ENCODE data around the gene TRPM3. TPM values are rescaled to one million over a fixed set of nuclear protein-coding genes. Genes with fewer than 3 reads are reported as not detected.

TRPM3 gene
- total RNA-seq, 2 experiments from 2014 or later: not detected

GRCh38 chr9:70614786-70615463 is 506.5 kb downstream of the TRPM3 start:
- H3K4me3 Mint-ChIP-seq: no peak overlapping the region
- H3K27me3 ChIP-seq (ENCODE audit: control insufficient read depth in 1 of 2, insufficient read depth in 2 of 2, low read length in 2 of 2): no peaks in the 10 kb centered on the region
- H3K27ac Mint-ChIP-seq: no peak overlapping the region
- no peaks in the 10 kb centered on the region for H3K36me3 Mint-ChIP-seq (ENCODE audit: low read depth)
- TF ChIP-seq CTCF (IDR thresholded peaks at IDR 0.05): no peak
- no peaks in the 10 kb centered on the region for H3K9me3 ChIP-seq (ENCODE audit: control insufficient read depth in 1 of 2, insufficient read depth in 1 of 2, low read length in 2 of 2)
- ATAC-seq (ENCODE audit: poor library complexity): no peak
- H3K27me3 Mint-ChIP-seq: peaks cover 3% of the 10 kb centered on the region
- H3K4me1 Mint-ChIP-seq (ENCODE audit: low read depth): no peaks in the 10 kb centered on the region
- H3K4me1 ChIP-seq (ENCODE audit: insufficient read depth, low read length): no peaks in the 10 kb centered on the region
- CTCF ChIA-PET: interaction anchor here (0.9 kb wide), 1 partner anchor 10 kb away, joined by 3 read pairs; no protein-coding TSS in a partner anchor
- intact Hi-C loops (cut with DNase I, micrococcal nuclease): no loop called here
- no peaks in the 10 kb centered on the region for H3K9me3 Mint-ChIP-seq
- H3K27ac ChIP-seq (ENCODE audit: low read depth in 1 of 2, low read length in 2 of 2): no peak overlapping the region
- DNase-seq: no peak
- no peaks in the 10 kb centered on the region for H3K36me3 ChIP-seq (ENCODE audit: insufficient read depth, low read length)
- H3K4me3 ChIP-seq (ENCODE audit: low read length): no peak overlapping the region
- POLR2A ChIA-PET: no interaction called here

DNA sequence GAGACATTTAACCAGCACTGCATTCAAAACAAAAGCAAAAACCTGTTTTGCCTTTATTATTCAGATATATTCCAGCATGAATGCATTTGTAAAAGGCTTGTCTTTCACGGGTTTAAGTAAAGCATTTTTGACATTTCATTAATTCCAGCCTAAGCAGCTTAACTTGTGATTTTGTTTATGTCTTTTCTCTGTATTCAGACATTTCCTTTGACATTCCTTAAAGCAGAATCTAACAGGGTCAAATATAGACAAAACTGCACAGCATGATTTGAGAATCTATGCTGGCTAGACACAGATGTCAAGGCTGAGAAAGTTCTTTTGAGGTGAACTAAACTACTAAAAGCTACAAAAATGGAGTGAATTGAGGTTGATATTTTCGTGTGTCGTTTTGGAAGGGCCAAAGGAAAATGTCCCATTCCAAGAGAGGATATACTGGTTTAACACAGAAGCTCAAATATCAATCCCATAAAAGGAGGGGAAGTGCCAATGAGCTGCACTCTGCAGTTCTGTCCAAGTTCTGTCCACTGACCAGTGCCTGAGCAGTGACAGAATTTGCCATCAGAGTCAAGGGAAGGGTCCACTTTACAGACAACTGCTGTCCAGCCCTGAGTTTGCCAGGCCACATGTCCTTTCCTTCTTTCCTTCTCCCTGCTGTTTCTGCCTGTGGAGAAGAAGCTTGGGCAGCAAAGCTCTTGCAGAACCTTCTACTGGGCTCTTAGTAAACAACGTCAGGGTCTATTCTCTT is 508.2 kb downstream of the TRPM3 start:
- Mint-ChIP-seq H3K4me1 (ENCODE audit: low read depth) (no peaks in the 10 kb centered on the region), H3K27me3 (peaks cover 3% of the 10 kb centered on the region), H3K9me3 (no peaks in the 10 kb centered on the region), H3K4me3 (no peak overlapping the region), H3K36me3 (ENCODE audit: low read depth) (no peaks in the 10 kb centered on the region), H3K27ac (no peak overlapping the region)
- no peaks in the 10 kb centered on the region for H3K4me1 ChIP-seq (ENCODE audit: insufficient read depth, low read length)
- intact Hi-C loops (cut with DNase I, micrococcal nuclease): no loop called here
- no peak overlapping the region for H3K27ac ChIP-seq (ENCODE audit: low read depth in 1 of 2, low read length in 2 of 2)
- DNase-seq: no peak
- POLR2A ChIA-PET: no interaction called here
- no peak for ATAC-seq (ENCODE audit: poor library complexity)
- H3K27me3 ChIP-seq (ENCODE audit: control insufficient read depth in 1 of 2, insufficient read depth in 2 of 2, low read length in 2 of 2): no peaks in the 10 kb centered on the region
- TF ChIP-seq CTCF (IDR thresholded peaks at IDR 0.05): no peak
- no peaks in the 10 kb centered on the region for H3K36me3 ChIP-seq (ENCODE audit: insufficient read depth, low read length)
- H3K9me3 ChIP-seq (ENCODE audit: control insufficient read depth in 1 of 2, insufficient read depth in 1 of 2, low read length in 2 of 2): no peaks in the 10 kb centered on the region
- no peak overlapping the region for H3K4me3 ChIP-seq (ENCODE audit: low read length)
- CTCF ChIA-PET: interaction anchor here (0.6 kb wide), 1 partner anchor 109 kb away, joined by 3 read pairs; no protein-coding TSS in a partner anchor

DNA sequence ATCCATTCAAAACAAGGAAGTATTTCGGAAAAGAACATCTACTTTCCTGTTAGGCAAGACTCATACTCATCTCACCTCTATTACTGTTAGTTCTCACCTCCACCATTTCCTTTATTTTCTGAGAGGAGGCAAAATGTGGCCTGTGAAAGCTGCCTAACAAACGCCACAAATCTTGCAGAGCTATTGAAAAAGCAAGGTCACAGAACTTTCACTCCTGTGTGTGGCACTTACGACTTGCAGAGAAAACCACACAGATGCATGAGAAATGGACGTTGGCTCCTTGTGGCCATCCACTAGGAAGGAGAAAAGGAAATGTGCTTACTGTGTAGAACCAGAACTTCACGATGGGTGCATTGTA is 511.2 kb downstream of the TRPM3 start:
- no peak overlapping the region for H3K4me3 Mint-ChIP-seq
- no peaks in the 10 kb centered on the region for H3K9me3 Mint-ChIP-seq
- no peak for ATAC-seq (ENCODE audit: poor library complexity)
- Histone ChIP-seq H3K36me3 (ENCODE audit: insufficient read depth, low read length) (no peaks in the 10 kb centered on the region), H3K4me3 (ENCODE audit: low read length) (no peak overlapping the region), H3K9me3 (ENCODE audit: control insufficient read depth in 1 of 2, insufficient read depth in 1 of 2, low read length in 2 of 2) (no peaks in the 10 kb centered on the region), H3K4me1 (ENCODE audit: insufficient read depth, low read length) (no peaks in the 10 kb centered on the region), H3K27me3 (ENCODE audit: control insufficient read depth in 1 of 2, insufficient read depth in 2 of 2, low read length in 2 of 2) (no peaks in the 10 kb centered on the region), H3K27ac (ENCODE audit: low read depth in 1 of 2, low read length in 2 of 2) (no peak overlapping the region)
- peak in 1 of 14 experiments; percentile 19 for DNase-seq
- H3K36me3 Mint-ChIP-seq (ENCODE audit: low read depth): no peaks in the 10 kb centered on the region
- TF ChIP-seq CTCF (IDR thresholded peaks at IDR 0.05): no peak
- CTCF ChIA-PET: no interaction called here
- peaks cover 3% of the 10 kb centered on the region for H3K27me3 Mint-ChIP-seq
- no peaks in the 10 kb centered on the region for H3K4me1 Mint-ChIP-seq (ENCODE audit: low read depth)
- POLR2A ChIA-PET: no interaction called here
- no peak overlapping the region for H3K27ac Mint-ChIP-seq
- intact Hi-C loops (cut with DNase I, micrococcal nuclease): no loop called here

All from CD4-positive, alpha-beta T cell (primary cell).